MM.1S (cell line): ENCODE data around the gene DHX36.

Experiments used
- EZH2 ChIP-seq: fragments of 300-600 bp; sonication (generic); optimal IDR thresholded peaks from 2 replicates; pipeline ENCODE3; 2017; ENCODE audit warnings: low read depth, mild to moderate bottlenecking, antibody characterized with exemption, low read length, mixed read lengths
- TF ChIP-seq, protein P1 (sequence below): fragments of 300-600 bp; sonication (generic); IDR thresholded peaks from 2 replicates; pipeline ENCODE4 v1.5.1; 2016; ENCODE audit warnings: antibody characterized with exemption, low read length, mixed read lengths

DNA sequence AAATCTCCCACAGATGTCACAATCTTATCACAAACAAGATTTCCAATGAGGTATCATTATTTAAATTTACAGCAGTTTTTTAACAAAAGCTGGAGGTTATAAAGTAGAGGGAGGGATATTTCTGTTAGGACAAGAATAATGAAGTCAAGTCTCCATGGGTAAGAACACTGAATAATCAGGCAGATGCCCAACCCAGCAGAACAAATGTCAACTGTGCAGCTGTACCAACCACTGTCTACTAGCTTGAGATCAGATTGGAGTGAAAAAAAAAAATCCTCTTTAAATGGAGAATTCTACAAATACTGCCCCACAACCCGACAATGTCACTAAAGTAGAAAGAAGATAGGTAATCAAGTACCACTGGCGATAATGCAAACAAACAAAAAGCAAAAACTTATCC lies 30.3 kb downstream of the DHX36 start:
- TF ChIP-seq, protein P1, sequence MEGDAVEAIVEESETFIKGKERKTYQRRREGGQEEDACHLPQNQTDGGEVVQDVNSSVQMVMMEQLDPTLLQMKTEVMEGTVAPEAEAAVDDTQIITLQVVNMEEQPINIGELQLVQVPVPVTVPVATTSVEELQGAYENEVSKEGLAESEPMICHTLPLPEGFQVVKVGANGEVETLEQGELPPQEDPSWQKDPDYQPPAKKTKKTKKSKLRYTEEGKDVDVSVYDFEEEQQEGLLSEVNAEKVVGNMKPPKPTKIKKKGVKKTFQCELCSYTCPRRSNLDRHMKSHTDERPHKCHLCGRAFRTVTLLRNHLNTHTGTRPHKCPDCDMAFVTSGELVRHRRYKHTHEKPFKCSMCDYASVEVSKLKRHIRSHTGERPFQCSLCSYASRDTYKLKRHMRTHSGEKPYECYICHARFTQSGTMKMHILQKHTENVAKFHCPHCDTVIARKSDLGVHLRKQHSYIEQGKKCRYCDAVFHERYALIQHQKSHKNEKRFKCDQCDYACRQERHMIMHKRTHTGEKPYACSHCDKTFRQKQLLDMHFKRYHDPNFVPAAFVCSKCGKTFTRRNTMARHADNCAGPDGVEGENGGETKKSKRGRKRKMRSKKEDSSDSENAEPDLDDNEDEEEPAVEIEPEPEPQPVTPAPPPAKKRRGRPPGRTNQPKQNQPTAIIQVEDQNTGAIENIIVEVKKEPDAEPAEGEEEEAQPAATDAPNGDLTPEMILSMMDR, result no peak
- no peak for TF ChIP-seq EZH2
